Activated CD8-positive, alpha-beta memory T cell treated with anti-CD3 and anti-CD28 coated beads, Interleukin-2, amount 50 U/mL, for 4 hours (primary cell): ENCODE results near the gene PIGM.

ENCODE experiments used
- DNase-seq: peaks from one replicate; pipeline ENCODE4 v3.0.0-alpha.2; 2020

The PIGM gene

DNA sequence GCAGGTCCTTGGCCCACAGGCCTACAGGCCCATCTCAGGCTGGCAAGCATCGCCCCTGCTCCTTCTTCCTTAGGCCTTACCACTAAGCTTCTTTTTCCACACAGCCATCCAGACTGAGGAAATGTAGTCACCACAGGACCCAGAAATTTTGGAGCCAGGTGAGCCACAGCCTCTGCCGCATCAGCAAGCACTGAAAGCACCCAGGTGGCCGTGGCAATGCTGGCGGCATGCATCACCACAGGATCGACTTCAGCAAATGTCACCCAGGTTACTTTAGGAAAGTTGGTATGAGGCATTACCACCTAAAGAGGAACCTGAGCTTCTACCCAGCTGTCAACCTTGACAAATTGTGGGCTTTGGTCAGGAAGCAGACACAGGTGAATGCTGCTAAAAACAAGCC lies 11.6 kb downstream of the PIGM start:
- no peak for DNase-seq

DNA sequence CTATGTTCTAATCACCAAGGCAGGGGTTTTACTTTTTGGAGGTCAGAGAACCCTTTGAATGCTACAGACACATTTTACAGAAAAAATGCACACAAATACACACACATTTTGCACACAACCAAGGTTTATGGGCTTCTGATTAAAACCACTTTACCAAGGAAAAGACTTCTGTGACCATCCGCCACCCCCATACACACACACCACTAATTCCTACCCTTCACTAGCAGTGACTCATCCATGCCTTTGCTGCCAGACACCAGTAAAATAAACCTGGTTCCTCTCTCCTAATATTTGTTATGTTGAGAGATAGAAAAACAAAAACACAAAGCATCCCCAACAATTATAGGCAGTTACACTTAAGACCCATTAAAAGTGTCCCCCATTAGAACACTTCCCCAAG lies 12.9 kb downstream of the PIGM start:
- no peak for DNase-seq

DNA sequence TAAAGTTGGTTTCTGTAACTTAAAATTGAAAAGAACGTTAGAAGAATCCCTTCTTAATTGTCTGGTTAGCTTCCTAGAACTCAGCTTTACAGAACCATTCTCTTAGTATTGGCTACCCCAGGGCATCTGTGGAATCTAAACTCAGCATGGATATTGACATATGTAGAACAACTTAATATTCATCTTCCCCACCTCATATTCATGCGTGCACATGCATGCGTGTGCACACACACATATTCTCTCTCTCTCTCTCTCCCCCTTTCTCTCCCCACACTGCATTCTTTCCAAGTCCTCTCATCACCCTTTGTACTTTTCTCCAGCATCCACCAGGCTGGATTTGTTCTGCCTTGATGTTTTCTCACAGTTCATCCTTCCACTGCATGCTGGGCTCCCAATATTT lies 13.4 kb downstream of the PIGM start:
- DNase-seq = no peak

DNA sequence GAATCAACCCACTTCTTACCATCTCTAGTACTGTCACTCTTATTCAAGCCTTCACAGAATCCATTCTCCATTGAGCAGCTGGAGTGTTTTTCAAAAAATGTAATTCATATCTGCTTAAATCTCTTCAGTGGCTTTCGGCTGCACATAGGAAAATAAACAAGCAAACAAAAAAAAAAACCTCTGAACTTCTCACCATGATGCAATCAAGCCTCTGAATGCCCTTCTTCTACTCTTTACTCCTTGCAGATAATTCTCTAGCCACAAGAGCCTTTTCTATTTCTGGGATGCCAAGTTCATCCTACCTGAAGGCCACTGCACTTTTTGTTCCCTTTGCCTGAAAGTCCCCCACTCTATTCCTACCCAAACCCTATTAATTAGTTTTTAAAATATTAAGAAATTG lies 14.2 kb downstream of the PIGM start:
- DNase-seq = no peak

DNA sequence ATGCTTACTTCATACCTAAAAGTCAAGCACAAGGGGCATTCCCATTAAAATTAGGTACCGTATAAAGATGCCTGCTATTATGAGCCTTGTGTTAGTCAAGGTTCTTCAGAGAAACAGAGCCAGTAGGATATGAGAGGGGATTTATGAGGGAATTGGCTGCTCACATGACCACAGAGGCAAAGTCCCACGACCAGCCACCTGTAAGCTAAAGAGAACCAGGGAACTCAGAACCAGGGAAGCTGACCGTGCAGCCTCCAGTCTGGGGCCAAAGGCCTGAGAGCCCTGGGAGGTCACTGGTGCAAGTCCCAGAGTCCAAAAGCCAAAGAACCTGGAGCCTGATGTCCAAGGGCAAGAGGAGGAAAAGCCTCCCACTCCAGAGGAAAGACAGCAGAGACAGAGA lies 20.0 kb downstream of the PIGM start:
- no peak for DNase-seq

DNA sequence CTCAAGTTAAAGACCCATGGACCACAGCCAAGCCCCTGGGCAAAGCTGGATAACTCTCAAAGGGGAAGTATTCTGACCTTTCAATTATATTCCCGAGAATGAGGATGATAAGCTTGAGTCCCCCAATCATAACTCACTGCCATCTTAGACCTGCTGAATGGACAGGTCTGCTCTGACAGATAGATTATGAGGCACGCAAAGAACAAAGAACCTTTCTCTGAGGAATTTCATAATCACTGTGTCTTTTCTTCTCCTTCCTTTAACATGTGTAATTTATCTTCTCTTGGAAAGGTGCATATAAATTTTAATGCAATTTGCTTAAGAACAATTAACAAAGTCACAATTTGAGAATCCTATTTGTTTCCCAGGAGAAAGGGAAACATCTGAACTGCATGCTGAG lies 22.0 kb downstream of the PIGM start:
- no peak for DNase-seq

DNA sequence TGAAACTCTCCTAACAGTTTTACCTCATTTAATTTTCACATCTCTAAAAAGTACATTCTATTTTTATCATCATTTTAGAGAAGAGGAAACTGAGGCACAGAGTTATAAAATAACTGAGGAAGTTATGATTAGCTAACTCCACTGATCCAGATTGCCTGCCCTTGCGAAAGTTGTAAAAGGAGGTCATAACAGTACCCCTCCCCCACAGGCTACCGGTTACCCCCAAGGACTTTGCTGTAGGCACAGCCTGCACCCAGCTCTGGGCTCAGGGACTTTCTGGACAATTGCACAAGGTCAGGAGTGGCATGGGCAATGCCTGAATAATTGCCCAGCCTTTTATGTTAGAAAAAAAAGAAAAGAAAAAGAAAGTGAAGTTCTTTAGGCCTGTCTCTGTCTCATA lies 22.7 kb downstream of the PIGM start:
- no peak for DNase-seq

DNA sequence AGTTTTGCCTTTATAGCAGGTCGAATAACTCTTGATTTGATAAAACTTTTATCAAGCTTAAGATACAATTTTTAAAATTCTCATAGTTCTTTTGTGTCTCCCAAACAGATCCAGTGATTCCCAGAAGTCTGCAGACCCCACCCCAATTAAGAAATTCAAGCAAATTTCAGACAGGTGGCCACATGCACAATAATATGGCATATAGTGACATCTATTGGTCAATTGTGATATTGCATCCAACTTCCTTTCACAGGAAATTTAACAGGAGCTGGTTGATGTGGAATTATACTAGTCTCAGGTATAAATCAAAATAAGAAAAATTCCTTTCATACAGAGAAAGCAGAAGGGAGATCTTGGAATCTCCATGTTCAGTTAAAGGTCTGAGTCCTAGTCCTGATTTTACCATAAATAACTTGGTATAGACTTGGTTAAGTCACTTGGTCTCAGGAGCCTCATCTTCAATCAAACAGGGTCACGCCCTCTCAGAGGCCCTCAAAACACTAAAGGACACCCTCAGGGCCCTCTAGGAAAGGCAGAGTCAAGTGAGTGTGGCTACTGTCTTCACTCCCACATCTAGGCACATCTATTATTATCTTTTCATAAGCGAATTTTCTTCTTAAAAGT lies 24.1 kb downstream of the PIGM start:
- DNase-seq = no peak

DNA sequence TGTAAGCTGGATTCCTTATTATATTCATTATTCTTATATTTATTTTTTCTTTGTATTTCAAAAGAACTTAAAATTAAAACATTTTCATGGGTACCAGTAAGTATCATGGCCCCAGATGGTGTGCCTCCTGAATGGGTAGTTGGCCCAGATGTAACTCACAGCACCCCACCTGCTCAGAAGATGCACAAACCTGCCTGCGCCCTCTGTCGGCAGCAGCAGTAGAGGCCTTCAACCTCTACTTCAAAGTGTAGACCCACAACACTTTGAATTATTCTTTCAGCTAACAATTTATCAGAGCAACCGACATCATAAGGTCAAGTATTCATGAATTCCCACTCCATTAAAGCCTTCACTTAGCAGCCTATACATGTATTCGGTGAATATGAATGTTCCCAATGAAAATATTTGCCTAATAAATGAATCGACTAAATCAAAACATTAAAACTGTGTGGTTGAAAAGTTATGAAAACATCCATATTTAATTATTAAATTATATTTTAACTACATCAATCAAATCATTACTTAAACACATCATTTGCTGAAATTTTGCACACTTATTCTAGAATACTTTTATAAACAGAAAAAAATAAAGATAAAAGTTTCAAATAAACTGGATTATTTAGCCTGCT lies 25.4 kb downstream of the PIGM start:
- peak; percentile 72 for DNase-seq

DNA sequence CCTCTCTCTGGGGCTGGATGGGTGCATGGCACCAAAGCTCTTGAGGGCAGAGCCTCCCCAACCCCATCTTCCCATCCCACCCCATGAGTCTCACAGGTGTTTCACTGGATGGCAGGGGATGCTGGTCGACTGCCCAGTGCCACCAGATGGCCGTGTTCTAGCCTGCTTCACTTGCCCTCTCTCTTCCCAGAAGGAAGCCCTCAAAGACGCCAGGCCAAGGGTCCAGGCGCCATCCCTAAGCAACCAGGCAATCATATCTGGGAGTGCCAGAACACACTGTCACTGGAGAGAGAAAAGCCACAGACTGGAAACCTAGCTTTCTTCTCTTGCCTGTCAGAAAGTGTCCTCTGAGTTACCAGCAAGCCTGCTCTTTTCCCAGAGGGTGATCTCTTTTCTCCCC lies 26.7 kb downstream of the PIGM start:
- DNase-seq = no peak

DNA sequence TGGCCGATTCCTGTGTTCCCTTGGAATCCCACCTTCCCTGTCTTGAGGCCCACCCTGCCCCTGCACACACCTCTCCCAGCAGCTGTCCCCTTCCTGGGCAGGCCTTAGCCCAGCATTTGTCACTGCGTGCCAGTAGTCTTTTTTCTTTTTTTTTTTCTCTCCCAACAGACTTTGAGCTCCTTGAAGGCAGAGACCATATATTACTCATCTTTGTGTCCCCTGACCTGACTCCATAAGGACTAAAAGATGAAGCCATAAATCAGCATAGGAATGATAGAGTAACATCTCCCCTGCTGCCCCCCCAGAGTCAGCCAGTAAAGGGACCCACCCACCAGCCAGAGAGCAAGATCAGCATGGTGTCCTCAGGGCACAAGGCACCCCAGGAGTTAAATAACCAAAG lies 27.4 kb downstream of the PIGM start:
- no peak for DNase-seq

DNA sequence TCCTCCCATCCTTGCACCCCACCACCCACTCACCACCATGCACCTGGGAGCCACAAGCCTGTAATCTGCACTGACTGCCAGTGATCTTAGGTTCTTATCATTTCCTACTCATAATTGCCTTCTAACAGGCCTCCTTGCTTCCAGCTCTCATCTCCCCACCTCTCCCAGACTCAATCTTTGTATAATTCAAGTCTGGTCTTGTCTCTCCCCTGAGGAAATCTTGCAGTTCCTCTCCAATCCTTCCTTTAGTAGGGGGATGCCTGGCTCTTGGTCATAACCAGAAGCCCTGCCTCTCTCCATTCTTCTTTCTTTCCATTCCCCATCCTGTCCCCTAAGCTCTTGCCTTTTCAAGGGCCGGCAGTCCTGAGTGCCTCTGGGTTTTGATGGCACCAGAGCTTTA lies 27.8 kb downstream of the PIGM start:
- DNase-seq = no peak

DNA sequence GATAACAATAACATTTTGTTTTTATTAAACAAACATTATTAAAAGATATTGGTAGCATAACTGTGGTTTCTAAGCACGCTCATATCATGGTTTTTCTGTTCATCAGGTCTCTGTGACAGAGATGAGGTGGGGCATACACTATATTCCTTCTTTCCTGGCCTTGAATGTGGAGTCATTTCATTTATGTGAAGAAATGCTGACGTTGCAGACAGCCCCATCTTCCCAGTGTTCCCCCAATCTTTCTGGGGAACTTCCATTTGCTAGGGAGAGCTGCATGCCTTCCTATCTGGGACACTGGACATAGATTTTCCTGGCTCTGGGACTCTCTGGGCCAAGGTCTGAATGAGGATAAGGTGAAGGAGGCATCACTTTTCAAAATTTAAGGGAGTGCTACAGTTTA lies 30.4 kb downstream of the PIGM start:
- DNase-seq = no peak

DNA sequence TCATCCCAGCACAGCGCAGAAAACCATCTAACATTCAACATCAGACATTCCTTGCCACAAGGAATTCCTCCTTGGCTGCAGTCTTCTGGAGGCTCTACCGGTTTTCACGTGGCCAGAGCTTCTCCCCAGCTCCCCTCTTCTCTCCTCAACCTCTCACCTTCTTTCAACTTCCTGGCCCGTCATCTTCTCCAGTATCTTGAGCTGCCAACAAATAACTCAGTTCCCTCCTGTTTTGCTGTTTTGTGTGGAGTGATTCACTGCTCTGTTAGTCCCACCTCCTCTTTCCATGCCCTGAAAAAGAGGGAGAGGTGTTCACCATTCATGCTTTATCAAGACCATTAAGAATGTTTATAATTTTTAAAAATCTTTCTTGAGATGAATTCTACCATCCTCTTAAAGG lies 32.6 kb downstream of the PIGM start:
- no peak for DNase-seq

DNA sequence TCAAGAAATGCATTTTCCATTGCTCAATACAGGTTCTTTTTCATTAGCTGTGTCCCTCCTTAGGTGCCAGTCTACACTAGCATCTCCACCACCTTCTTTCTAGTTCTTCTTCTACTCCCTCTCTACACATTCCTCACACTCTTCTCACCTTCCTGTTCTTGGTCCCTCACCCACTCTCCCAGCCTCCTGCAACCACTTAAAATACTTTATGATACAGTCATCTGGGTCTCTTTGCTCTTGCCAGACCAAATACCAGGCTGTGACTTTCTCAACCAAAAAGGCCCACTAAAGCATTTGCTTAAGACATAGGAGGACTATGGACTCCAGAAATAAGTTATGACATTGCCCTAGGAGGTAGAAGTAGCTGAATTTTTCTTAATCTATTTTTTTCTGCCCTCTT lies 35.1 kb downstream of the PIGM start:
- no peak for DNase-seq

DNA sequence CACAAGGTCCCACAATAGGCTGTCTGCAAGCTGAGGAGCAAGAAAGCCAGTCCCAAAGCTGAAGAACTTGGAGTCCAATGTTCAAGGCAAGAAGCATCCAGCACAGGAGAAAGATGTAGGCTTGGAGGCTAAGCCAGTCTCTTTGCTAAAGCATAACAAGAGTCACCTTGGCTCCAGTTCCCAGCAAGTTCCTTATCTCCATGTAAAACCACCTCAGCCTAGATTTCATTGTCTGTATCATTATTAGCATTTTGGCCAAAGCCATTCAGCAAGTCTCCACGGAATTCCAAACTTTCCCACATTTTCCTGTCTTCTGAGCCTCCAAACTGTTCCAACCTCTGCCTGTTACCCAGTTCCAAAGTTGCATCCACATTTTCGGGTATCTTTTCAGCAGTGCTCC lies 36.9 kb downstream of the PIGM start:
- no peak for DNase-seq

DNA sequence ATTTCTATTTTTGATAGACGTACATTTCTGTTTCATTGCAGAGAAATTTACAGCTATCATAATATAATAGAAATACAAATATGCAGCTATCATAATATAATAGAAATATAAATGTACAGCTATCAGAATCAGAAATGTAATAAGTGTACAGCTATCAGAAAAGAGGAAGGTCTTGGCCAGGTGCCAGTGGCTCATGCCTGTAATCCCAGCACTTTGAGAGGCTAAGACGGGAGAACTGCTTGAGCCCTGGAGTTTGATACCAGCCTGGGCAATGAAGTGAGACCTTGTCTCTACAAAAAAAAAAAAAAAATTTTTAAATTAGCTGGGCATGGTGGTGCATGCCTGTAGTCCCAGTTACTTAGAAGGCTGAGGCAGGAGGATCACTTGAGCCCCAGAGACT lies 37.9 kb downstream of the PIGM start:
- no peak for DNase-seq

DNA sequence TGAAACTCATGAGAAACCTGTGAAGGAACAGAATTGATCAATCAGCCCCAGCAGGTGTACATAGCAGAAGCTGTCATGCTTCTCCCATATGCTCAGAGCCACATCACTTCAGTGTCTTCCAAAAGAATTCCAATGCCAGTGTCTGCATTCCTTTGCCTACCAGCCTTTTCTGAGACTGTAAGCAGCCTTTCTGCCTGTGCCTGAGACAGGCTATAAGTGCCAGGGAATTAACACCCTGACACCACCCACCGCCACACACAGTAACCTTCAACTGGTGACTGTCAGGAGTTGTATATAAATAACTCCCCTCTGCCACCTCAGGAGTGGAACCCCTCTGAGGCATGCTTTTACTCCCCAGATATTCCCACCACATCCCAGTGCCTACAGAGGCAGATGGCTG lies 39.6 kb downstream of the PIGM start:
- DNase-seq = no peak

DNA sequence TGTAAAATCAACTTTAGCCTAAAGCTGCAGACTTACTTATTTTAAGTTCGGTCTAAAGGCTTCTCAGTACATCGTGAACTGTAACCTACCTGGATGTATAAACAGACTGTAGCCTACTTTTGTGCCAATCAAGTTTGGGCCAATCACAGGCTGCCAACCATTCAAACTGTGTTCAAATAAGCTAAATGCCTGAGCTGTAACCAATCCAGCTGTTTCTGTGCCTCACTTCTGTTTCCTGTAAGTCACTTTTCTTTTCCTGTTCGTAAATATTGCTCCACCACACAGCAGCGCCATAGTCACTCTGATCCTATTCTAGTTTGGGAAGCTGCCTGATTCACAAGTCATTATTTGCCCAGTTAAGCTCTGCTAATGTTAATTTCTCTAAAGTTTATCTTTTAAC lies 40.3 kb downstream of the PIGM start:
- DNase-seq = no peak

DNA sequence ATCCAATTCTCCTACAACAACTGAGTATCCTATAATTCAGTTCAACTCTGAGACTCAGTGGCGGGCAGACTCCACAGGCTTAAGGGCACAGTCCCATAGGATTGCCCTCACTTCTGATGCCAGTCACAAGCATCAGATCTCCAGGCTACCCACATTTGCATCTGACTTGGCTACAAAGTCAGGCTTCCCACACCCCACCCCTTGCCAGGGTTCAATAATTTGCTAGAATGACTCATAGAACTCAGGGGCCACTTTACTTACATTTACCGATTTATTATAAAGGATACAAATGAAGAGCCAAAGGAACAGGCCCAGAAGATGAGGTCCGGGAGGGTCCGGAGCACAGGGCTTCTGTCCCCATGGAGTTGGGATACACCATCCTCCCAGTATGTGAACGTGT lies 41.8 kb downstream of the PIGM start:
- DNase-seq = no peak

DNA sequence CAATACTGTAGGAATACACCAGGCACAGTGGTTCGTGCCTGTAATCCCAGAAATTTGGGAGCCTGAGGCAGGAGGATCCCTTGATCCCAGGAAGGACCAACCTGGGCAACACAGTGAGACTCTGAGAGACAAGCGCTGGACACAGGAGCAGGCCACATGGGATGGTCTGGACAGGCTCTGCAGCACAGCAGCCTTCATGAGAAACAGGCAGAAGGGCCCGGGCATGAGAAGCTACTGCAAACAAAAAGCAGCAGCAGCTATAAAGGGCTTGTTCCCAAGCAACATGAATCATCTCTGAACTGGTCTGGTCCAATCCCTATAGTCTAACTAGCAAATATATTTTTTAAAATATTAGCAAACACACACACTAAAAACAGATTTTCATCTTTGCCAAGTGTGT lies 42.2 kb downstream of the PIGM start:
- DNase-seq = no peak

DNA sequence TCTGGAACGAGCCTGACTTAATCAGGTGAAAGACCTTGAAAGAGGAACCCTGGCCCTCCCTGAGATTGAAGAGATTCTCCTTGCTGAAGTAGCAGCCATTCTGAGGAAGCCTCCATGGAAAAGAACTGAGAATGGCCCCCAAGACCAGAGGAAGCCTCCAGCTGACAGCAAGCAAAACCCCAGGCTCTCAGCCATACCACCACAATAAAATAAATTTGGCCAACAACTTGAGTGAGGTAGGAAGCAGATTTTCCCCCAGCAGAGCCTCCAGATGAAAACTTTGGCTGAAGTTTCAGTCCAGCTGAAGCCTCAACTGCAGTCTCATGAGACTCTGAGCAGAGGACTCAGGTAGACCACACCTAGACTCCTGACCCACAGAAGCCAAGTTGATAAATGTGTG lies 43.8 kb downstream of the PIGM start:
- no peak for DNase-seq

DNA sequence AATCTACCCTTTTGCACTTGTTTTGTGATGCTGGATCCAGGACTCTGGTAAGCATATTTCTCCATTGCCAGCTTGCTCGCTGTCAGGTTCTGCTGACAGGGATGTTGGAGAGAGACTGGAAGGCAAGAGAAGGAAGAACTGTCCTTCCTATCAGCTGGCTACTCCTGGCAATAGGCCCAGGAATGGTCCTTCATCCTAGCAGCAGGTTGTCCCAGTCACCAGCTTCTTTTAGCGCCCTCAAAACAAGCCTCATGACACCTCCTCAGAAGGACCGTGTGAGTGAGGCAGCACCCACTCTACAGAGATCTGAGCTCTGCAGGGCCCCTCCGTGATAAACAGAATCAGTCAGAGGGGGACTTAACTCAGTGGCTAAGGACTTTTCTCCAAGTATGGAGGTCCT lies 44.6 kb downstream of the PIGM start:
- no peak for DNase-seq

DNA sequence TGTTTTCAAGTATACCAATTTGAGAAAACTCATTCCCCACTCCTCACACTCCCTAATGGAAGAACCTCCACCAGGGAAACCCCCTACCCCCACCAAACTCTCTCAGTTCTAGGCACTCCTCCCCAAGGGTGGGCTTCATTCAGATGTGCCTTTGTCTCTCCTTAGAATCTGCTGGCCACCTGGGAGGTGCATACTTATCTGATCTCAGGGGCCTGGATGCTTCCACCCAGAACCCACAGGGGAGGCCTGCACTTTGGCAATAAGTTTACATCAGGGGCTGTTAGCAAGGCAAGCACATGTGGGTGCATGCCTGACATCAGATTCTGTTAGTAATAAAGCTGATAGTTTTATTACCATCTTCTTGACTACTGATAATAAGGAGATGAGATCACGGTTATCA lies 45.3 kb downstream of the PIGM start:
- DNase-seq = no peak

DNA sequence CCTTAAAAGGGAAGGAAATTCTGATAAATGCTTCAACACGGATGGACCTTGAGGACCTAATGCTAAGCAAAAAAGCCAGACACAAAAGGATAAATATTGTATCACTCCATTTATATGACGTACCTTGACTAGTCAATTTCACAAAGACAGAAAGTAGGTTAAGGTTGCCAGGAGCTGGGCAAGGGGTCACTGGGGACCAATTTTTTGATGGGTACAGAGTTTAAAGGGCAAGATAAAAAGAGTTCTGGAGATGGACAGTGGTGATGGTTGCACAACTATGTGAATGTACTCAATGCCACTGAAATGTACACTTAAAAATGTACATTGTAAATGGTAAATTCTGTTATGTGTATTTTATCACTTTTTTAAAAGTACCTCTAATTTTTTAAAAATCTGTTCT lies 45.7 kb downstream of the PIGM start:
- no peak for DNase-seq

DNA sequence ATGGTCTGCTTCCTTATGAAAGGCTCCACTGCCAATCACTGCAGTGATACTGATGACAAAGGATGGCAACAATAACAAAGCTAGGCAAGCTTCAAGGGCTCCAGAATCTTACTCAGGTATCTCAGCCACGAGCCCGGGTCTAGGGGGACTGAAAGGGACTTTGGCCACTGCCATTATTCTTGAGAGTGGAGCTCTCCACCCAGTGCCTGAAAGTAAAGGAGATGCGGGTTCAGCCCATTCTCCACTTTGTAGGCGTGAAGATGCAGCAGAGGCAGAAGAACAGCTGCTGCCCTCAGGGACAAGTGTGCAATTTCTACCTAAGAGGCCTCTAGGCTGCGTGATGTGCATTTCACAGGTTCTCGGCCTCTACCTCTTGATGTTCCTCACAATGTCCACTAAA lies 46.3 kb downstream of the PIGM start:
- DNase-seq = no peak
